WI38 (cell line): Measurements from ENCODE around the gene HAGHL.
"Not testable (repeated sequence)": the region's sequence is repeated elsewhere in the genome, so short reads cannot be mapped to it uniquely, and the experiment has no call there.

Experiments
- H3K4me3 ChIP-seq: 2 replicates; pipeline ENCODE4 v1.5.1; 2011; ENCODE audit warnings: low read depth, mild to moderate bottlenecking, control low read depth, low read length
- TF ChIP-seq, protein P1 (sequence below): IDR thresholded peaks from 2 replicates; pipeline ENCODE4 v1.5.1; 2012; ENCODE audit warnings: low read depth, mild to moderate bottlenecking, control low read depth, low read length

HAGHL gene

DNA sequence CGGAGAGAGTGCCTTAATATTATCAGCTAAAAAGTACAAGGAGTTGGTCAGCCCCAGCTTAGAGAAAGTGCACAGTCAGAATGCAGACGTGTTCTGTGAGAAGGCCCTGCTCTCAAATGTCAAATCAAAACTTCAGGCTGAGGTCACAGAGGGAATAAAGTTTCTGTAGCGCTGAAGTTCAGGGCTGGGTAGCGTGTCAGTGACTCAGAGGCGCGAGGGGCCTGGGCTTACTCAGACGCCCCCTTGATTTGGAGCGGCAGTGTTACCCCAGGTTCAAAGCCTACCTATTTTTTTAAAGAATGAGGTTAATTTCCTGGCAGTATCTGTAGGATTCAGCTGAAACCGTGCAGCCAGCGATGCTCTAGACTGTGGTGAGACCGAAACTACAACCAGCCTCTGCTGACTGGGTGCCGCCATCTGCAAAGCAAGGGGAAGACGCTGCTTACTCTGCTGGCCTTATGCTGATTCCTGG is 9.1 kb downstream of the HAGHL start:
- no peak overlapping the region for H3K4me3 ChIP-seq

DNA sequence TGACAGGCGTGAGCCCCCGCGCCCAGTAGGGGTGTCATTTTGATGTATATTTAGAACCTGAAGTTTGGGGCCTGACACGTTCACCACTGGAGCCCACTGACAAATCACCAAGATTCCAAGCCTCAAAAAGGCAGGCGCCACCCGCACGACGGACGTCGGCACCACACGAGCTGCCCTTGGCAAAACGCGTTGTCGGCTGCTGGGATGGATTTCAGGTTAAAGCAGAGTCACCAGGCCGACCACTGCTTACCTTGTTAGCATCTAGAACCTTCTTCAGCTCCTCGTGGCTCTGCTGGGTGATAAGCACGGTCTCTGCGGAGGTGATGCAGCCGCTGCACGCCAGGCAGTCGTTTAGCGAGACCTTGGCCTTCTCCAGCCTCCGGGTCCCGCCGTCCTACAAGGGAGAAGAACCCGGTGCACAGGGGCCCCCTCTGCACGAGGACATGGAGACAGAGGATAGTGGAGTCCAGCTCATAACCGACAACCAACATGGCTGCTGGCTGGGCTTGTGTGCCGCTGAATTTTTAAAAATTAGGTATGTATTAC is 10.1 kb downstream of the HAGHL start:
- no peak overlapping the region for H3K4me3 ChIP-seq
- TF ChIP-seq, protein P1, sequence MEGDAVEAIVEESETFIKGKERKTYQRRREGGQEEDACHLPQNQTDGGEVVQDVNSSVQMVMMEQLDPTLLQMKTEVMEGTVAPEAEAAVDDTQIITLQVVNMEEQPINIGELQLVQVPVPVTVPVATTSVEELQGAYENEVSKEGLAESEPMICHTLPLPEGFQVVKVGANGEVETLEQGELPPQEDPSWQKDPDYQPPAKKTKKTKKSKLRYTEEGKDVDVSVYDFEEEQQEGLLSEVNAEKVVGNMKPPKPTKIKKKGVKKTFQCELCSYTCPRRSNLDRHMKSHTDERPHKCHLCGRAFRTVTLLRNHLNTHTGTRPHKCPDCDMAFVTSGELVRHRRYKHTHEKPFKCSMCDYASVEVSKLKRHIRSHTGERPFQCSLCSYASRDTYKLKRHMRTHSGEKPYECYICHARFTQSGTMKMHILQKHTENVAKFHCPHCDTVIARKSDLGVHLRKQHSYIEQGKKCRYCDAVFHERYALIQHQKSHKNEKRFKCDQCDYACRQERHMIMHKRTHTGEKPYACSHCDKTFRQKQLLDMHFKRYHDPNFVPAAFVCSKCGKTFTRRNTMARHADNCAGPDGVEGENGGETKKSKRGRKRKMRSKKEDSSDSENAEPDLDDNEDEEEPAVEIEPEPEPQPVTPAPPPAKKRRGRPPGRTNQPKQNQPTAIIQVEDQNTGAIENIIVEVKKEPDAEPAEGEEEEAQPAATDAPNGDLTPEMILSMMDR: no peak

More for the DNA sequence above, 9.1 kb downstream of the HAGHL start:
- TF ChIP-seq, protein P1: no peak

DNA sequence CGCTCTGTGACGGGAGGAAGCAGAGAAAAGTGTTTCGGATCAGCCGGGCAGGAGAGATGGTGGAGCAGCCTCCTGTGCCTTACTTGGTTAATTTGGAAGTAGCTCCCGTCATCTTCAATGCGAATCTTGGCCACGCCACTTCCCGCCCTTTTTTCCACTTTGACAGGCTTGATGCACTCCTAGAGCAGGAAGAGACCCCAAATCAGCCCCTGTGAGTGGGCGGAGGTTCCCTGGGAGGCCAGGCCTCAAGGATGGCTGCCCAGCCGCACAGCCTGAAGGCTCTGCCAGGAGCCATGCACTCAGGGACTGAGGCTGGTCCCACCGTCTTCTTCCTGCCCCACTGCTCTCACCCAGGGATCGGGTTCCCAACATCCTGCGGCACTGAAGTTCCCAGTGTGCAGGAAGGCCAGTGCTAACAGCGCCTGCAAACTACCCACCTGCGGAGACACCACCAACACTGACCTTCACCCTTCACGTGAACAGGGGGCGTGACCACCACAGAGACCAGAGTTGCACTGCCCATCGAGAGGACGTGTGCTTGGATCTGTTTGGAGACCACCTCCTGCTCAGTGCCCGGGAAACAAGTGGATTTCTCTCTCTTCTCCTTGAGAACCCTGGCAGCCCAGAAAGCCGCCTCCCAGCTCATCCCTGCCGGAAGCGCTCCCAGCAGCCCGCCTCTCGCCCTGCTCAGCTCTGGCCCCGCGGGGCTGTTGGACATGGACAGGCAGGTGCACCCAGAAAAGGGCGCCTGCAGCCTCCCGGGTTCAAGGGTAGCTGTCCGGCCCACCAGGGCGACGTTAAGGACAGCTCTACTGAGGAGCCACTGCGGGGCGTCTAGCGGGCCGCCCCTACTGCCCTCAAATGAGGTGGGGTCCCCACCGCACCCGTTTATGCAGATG is 12.9 kb downstream of the HAGHL start:
- TF ChIP-seq, protein P1: no peak
- peak overlapping the region; percentile 91 for H3K4me3 ChIP-seq

DNA sequence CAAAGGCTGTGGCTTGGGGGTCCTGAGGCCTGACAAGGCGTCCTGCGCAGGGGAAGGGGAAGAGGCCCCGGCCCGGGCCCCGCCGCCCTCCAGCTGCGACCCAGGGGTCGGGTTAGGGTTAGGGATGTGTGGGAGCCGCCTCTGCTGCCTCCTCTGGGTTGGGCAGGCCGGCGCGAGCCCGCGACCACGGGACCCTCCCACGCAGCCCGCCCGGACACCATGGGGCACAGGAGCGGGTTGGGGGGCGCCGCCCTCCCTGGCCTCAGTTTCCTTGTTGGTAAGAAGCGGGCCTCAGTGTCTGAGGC is 13.5 kb downstream of the HAGHL start:
- TF ChIP-seq, protein P1: no peak
- H3K4me3 ChIP-seq: peak overlapping the region; percentile 91

DNA sequence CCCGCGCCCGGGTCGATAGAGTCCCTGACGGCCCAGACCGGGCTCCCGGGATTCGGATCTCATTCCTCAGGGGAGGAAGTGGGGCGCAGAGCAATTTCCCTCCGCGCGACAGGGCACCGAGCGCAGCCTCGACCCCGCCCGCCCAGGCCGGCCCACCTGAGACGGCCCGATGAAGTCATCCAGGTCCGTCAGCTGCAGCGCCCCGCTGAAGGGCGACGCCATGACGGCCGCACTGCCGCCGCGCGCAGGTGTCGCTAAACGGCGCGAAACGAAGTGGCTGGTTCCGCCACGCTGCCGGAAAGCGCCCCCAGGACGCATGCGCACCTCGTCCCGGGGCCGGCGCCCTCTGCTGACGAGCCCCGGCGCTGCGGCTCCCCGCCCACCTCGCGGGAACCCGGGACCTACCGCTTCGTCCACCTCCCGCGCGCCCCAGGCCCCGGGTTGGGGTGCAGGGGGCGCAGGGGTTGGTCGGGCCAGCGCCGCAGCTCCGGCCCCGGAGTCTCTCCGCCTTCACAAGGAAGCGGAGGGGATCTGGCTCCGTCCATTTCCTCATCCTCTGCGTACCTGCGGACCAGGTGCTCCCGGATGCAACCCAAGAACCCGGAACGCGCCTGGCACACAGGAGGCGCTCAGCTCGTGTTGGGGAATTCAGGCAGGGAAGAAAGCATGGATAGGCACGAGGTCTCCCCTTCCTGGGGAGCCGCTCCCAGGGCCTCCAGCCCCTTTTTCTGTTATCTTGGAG is 14.0 kb downstream of the HAGHL start, which contains the start of gene CIAO3:
CIAO3 (minus strand) TSS at position 234 of the 742 bp plus-strand sequence; CDS start at position 222, 12 bp downstream.
- peak within 1 kb of the TSS; percentile 91 for H3K4me3 ChIP-seq
- TF ChIP-seq, protein P1: peak; percentile 78

DNA sequence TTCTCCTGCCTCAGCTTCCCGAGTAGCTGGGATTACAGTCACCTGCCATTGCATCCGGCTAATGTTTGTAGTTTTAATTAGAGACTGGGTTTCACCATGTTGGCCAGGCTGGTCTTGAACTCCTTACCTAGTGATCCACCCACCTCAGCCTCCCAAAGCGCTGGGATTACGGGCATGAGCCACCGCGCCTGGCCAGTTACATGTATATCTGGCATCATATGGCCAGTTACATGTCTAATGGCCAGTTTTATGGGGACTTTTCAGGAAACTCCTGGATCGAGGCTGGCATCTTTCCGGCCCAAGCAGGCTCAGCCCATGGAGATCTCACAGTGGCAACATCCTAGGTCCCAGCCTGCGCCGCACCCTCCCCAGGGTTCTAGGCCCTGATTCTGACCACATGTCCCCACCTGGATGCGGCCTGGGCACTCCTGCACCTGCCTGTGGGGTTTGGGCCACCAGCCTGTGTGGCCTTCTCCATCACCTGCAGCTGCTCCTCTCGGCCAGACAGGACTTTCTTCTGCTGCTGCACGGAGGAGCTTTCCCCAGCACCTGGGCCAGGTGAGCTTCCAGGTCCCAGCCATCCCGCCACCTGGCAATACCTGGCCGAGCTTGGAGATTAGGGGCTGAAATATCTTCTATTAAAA is 15.2 kb downstream of the HAGHL start:
- TF ChIP-seq, protein P1: no peak
- H3K4me3 ChIP-seq: no peak overlapping the region

DNA sequence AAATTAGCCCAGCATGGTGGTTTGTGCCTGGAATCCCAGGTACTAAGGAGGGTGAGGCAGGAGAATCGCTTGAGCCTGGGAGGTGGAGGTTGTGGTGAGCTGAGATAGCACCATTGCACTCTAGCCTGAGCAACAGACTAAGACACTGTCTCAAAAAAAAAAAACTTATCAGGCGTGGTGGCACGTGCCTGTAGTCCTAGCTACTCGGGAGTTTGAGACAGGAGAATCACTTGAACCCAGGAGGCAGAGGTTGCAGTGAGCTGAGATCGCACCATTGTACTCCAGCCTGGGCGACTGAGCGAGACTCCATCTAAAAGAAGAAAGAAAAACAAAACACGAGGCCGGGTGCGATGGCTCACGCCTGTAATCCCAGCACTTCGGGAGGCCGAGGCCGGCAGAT is 16.0 kb downstream of the HAGHL start:
- not testable (repeated sequence) for H3K4me3 ChIP-seq
